GM18498 (cell line): ENCODE measurements around the gene OR10G3.
"Not testable (repeated sequence)": the region's sequence is repeated elsewhere in the genome, so short reads cannot be mapped to it uniquely, and the experiment has no call there.

Source experiments
- ATAC-seq: cut with Tn5 transposase; IDR thresholded peaks from one replicate; pipeline ENCODE4 v1.9.1; 2021; ENCODE audit warnings: mild to moderate bottlenecking, moderate library complexity; ENCODE audit not compliant: unreplicated experiment

The OR10G3 gene

GRCh38 chr14:21579976-21580375 lies at the start of gene OR10G3:
OR10G3 (minus strand) TSS chr14:21580076; CDS start chr14:21570744, 9,332 bp downstream.
- no peak for ATAC-seq

GRCh38 chr14:21626491-21627230 lies 46.8 kb upstream of the OR10G3 start:
- ATAC-seq, result no peak

- no peak for ATAC-seq
Observed at GRCh38 chr14:21617614-21618013, 37.7 kb upstream of the OR10G3 start.

- ATAC-seq, result no peak
Observed at GRCh38 chr14:21614240-21614639, 34.4 kb upstream of the OR10G3 start.

- no peak for ATAC-seq
Observed at GRCh38 chr14:21612324-21612723, 32.4 kb upstream of the OR10G3 start.

- not testable (repeated sequence) for ATAC-seq
Observed at GRCh38 chr14:21602181-21602580, 22.3 kb upstream of the OR10G3 start.

- ATAC-seq, result no peak
Observed at GRCh38 chr14:21589317-21589716, 9.4 kb upstream of the OR10G3 start.

- ATAC-seq, result no peak
Observed at GRCh38 chr14:21575661-21576060, 4.2 kb downstream of the OR10G3 start.

GRCh38 chr14:21572604-21573003 lies 7.3 kb downstream of the OR10G3 start:
- no peak for ATAC-seq

- no peak for ATAC-seq
Observed at GRCh38 chr14:21558703-21559170, 21.1 kb downstream of the OR10G3 start.

GRCh38 chr14:21557084-21557901 lies 22.6 kb downstream of the OR10G3 start:
- ATAC-seq, result no peak

GRCh38 chr14:21556378-21557083 lies 23.3 kb downstream of the OR10G3 start:
- ATAC-seq, result no peak

GRCh38 chr14:21553266-21553665 lies 26.6 kb downstream of the OR10G3 start:
- ATAC-seq, result no peak

- ATAC-seq, result not testable (repeated sequence)
Observed at GRCh38 chr14:21544588-21544987, 35.3 kb downstream of the OR10G3 start.

GRCh38 chr14:21543963-21544362 lies 35.9 kb downstream of the OR10G3 start:
- no peak for ATAC-seq

GRCh38 chr14:21543521-21543960 lies 36.3 kb downstream of the OR10G3 start:
- ATAC-seq, result no peak

GRCh38 chr14:21541413-21542074 lies 38.3 kb downstream of the OR10G3 start:
- no peak for ATAC-seq

- no peak for ATAC-seq
Observed at GRCh38 chr14:21539189-21539940, 40.5 kb downstream of the OR10G3 start.

- no peak for ATAC-seq
Observed at GRCh38 chr14:21537090-21537424, 42.8 kb downstream of the OR10G3 start.

GRCh38 chr14:21536418-21537089 lies 43.3 kb downstream of the OR10G3 start:
- no peak for ATAC-seq
